BE2C (cell line): ENCODE data around the gene EID3.

Source experiments
- DNase-seq: peaks from one replicate; pipeline ENCODE4 v3.0.0-alpha.2; 2020
- H3K27me3 ChIP-seq: fragments of 250-450 bp; sonication (Bioruptor Pico); 2 replicates; pipeline ENCODE4 v1.5.1; 2020; ENCODE audit warnings: mild to moderate bottlenecking
- H3K36me3 ChIP-seq: fragments of 250-450 bp; sonication (Bioruptor Pico); 2 replicates; pipeline ENCODE4 v1.5.1; 2020; ENCODE audit warnings: mild to moderate bottlenecking
- H3K4me1 ChIP-seq: fragments of 250-450 bp; sonication (Bioruptor Pico); 2 replicates; pipeline ENCODE4 v1.5.1; 2020
- H3K4me3 ChIP-seq: 2 replicates; pipeline ENCODE4 v1.5.1; 2011; ENCODE audit warnings: low read depth, low read length
- H3K9me3 ChIP-seq: fragments of 250-450 bp; sonication (Bioruptor Pico); 2 replicates; pipeline ENCODE4 v1.5.1; 2020
- CTCF ChIP-seq: IDR thresholded peaks from 2 replicates; pipeline ENCODE4 v1.5.1; 2012; ENCODE audit warnings: mild to moderate bottlenecking, low read depth, low read length

EID3 gene

GRCh38 chr12:104313568-104314241 lies 10.2 kb downstream of the EID3 start:
- no peaks in the 10 kb centered on the region for H3K27me3 ChIP-seq
- no peaks in the 10 kb centered on the region for H3K4me1 ChIP-seq
- TF ChIP-seq CTCF: no peak
- H3K36me3 ChIP-seq: peaks cover 86% of the 10 kb centered on the region
- no peak for DNase-seq
- H3K4me3 ChIP-seq: no peak overlapping the region
- H3K9me3 ChIP-seq: no peaks in the 10 kb centered on the region

GRCh38 chr12:104314242-104314614 lies 10.7 kb downstream of the EID3 start:
- no peaks in the 10 kb centered on the region; the same call in 1 of the 2 replicates for H3K4me1 ChIP-seq
- TF ChIP-seq CTCF: no peak
- no peaks in the 10 kb centered on the region for H3K9me3 ChIP-seq

GRCh38 chr12:104315326-104316224 lies 12.0 kb downstream of the EID3 start:
- Histone ChIP-seq H3K4me3 (no peak overlapping the region), H3K9me3 (no peaks in the 10 kb centered on the region), H3K36me3 (peaks cover 97% of the 10 kb centered on the region), H3K27me3 (no peaks in the 10 kb centered on the region), H3K4me1 (no peaks in the 10 kb centered on the region; the same call in 1 of the 2 replicates)
- DNase-seq: no peak
- no peak for TF ChIP-seq CTCF

More at GRCh38 chr12:104314242-104314614, 10.7 kb downstream of the EID3 start:
- H3K36me3 ChIP-seq: peaks cover 91% of the 10 kb centered on the region
- DNase-seq: no peak
- no peaks in the 10 kb centered on the region for H3K27me3 ChIP-seq
- no peak overlapping the region for H3K4me3 ChIP-seq

DNA sequence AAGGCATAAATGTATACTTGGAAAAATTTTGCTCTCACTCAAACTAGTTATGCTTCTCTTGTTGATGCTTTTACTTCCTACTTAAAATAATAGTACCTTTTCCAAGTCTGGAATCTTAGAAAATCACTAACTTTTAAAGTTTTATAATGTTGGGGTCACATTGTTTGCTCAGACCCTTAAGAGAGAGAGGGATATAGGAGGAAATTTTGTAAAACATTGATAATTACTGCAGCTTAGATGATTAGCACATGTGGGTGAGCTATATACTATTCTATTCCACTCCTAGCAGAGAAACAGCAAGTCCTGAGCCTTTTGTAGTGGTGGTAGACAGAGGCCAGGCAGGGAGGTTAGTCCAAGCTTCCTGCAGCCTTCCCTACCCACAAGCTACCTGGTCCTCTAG lies 13.4 kb downstream of the EID3 start:
- peaks cover 99% of the 10 kb centered on the region for H3K36me3 ChIP-seq
- H3K4me1 ChIP-seq: no peaks in the 10 kb centered on the region; the same call in 1 of the 2 replicates
- no peak for TF ChIP-seq CTCF
- H3K9me3 ChIP-seq: no peaks in the 10 kb centered on the region
- H3K4me3 ChIP-seq: no peak overlapping the region
- DNase-seq: no peak
- H3K27me3 ChIP-seq: no peaks in the 10 kb centered on the region

DNA sequence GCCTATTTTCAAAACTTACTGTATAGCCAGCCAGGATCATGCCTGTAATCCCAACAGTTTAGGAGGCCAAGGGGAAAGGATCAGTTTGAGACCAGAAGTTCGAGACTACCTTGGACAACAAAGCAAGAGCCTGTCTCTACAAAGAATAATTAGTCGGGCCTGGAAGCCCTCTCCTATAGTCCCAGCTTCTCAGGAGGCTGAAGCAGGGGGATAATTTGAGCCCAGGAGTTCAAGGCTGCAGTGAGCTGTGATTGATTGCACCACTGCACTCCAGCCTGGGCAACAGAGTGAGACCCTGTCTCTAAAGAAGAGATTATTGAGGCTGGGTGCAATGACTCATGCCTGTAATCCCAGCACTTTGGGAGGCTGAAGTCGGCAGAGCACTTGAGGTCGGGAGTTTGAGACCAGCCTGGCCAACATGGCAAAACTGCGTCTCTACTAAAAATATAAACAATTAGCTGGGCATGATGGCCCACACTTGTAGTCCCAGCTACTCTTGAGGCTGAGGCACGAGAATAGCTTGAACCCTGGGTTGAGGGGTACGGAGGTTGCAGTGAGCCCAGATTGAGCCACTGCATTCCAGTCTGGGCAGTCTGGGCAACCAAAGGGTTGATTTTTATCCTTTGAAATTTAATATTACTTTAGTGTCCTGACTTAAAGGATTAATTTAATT lies 14.1 kb downstream of the EID3 start:
- Histone ChIP-seq H3K4me3 (no peak overlapping the region), H3K9me3 (no peaks in the 10 kb centered on the region), H3K27me3 (no peaks in the 10 kb centered on the region), H3K36me3 (peaks cover 96% of the 10 kb centered on the region), H3K4me1 (no peaks in the 10 kb centered on the region; the same call in 1 of the 2 replicates)
- no peak for DNase-seq
- TF ChIP-seq CTCF: no peak
